Uterus (tissue), 2 donors: ENCODE results near the gene ITPR2.
"Not testable (repeated sequence)": the region's sequence is repeated elsewhere in the genome, so short reads cannot be mapped to it uniquely, and the experiment has no call there.

ENCODE experiments used
- POLR2A ChIP-seq, 2 donors: fragments of 450-650 bp; IDR thresholded peaks; one replicate each; pipeline ENCODE4 v1.6.1; 2016; ENCODE audit warnings: antibody characterized with exemption in 2 of 2, mild to moderate bottlenecking in 1 of 2, moderate library complexity in 1 of 2
- TF ChIP-seq, protein P1 (sequence below), 4 experiments: fragments of 200-600 bp in 2 of 4; fragments of 450-650 bp in 2 of 4; sonication (generic) in 2 of 4; IDR thresholded peaks; one replicate each; pipeline ENCODE4 v1.5.1; 2016 to 2019; ENCODE audit warnings: antibody characterized with exemption in 4 of 4, mild to moderate bottlenecking in 2 of 4, moderate library complexity in 1 of 4

DNA sequence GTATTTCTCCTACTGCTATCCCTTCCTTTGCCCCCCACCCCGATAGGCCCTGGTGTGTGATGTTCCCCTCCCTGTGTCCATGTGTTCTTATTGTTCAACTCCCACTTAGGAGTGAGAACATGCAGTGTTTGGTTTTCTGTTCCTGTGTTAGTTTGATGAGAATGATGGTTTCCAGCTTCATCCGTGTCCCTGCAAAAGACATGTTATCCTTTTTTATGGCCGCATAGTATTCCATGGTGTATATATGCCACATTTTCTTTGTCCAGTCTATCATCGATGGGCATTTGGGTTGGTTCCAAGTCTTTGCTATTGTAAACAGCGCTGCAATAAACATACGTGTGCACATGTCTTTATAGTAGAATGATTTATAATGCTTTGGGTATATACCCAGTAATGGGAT is 522.5 kb downstream of the ITPR2 start:
- TF ChIP-seq, protein P1, sequence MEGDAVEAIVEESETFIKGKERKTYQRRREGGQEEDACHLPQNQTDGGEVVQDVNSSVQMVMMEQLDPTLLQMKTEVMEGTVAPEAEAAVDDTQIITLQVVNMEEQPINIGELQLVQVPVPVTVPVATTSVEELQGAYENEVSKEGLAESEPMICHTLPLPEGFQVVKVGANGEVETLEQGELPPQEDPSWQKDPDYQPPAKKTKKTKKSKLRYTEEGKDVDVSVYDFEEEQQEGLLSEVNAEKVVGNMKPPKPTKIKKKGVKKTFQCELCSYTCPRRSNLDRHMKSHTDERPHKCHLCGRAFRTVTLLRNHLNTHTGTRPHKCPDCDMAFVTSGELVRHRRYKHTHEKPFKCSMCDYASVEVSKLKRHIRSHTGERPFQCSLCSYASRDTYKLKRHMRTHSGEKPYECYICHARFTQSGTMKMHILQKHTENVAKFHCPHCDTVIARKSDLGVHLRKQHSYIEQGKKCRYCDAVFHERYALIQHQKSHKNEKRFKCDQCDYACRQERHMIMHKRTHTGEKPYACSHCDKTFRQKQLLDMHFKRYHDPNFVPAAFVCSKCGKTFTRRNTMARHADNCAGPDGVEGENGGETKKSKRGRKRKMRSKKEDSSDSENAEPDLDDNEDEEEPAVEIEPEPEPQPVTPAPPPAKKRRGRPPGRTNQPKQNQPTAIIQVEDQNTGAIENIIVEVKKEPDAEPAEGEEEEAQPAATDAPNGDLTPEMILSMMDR (IDR thresholded peaks at IDR 0.05) = not testable (repeated sequence)
- TF ChIP-seq POLR2A (IDR thresholded peaks at IDR 0.05) = not testable (repeated sequence)
